ENCODE results near the gene SIRT1. TPM values are rescaled to one million over a fixed set of nuclear protein-coding genes. Genes with fewer than 3 reads are reported as not detected.
A peak's percentile ranks its signal among the peaks of the same experiment; 100 is the strongest.
"Not testable (repeated sequence)": the region's sequence is repeated elsewhere in the genome, so short reads cannot be mapped to it uniquely, and the experiment has no call there.

The SIRT1 gene
- total RNA-seq (2014; rRNA removed; shearing (Covaris generic)) = 8.1 and 15.2 TPM in 2 replicates

- peak; percentile 91 for DNase-seq (ENCODE audit: low read depth)
Measured at GRCh38 chr10:67884313-67884841, at the start of gene SIRT1. Gene SIRT1 (plus strand): TSS chr10:67884656. CDS start chr10:67884722, 66 bp downstream.

- not testable (repeated sequence) for DNase-seq (ENCODE audit: low read depth)
Measured at GRCh38 chr10:67835541-67836394, 48.7 kb upstream of the SIRT1 start.

GRCh38 chr10:67836488-67836887 lies 48.0 kb upstream of the SIRT1 start:
- DNase-seq (ENCODE audit: low read depth) = no peak

- DNase-seq (ENCODE audit: low read depth) = no peak
Measured at GRCh38 chr10:67836972-67837371, 47.5 kb upstream of the SIRT1 start.

GRCh38 chr10:67837541-67838314 lies 46.7 kb upstream of the SIRT1 start, which contains the start of gene DNAJC12:
Gene DNAJC12 (minus strand): TSS chr10:67838188. CDS start chr10:67838011, 177 bp downstream.
- peak; percentile 63 for DNase-seq (ENCODE audit: low read depth)

- not testable (repeated sequence) for DNase-seq (ENCODE audit: low read depth)
Measured at GRCh38 chr10:67839511-67839910, 44.9 kb upstream of the SIRT1 start.

GRCh38 chr10:67839951-67840350 lies 44.5 kb upstream of the SIRT1 start:
- DNase-seq (ENCODE audit: low read depth) = peak; percentile 68

GRCh38 chr10:67841737-67842136 lies 42.7 kb upstream of the SIRT1 start:
- no peak for DNase-seq (ENCODE audit: low read depth)

- DNase-seq (ENCODE audit: low read depth) = no peak
Measured at GRCh38 chr10:67843284-67843683, 41.2 kb upstream of the SIRT1 start.

- DNase-seq (ENCODE audit: low read depth) = peak; percentile 92
Measured at GRCh38 chr10:67849331-67850011, 35.0 kb upstream of the SIRT1 start.

- no peak for DNase-seq (ENCODE audit: low read depth)
Measured at GRCh38 chr10:67851186-67851585, 33.3 kb upstream of the SIRT1 start.

GRCh38 chr10:67852761-67853160 lies 31.7 kb upstream of the SIRT1 start:
- DNase-seq (ENCODE audit: low read depth) = no peak

- DNase-seq (ENCODE audit: low read depth) = no peak
Measured at GRCh38 chr10:67853512-67853911, 30.9 kb upstream of the SIRT1 start.

- DNase-seq (ENCODE audit: low read depth) = no peak
Measured at GRCh38 chr10:67858971-67859370, 25.5 kb upstream of the SIRT1 start.

- no peak for DNase-seq (ENCODE audit: low read depth)
Measured at GRCh38 chr10:67861750-67862432, 22.6 kb upstream of the SIRT1 start.

GRCh38 chr10:67863094-67863493 lies 21.4 kb upstream of the SIRT1 start:
- no peak for DNase-seq (ENCODE audit: low read depth)

GRCh38 chr10:67864607-67865371 lies 19.7 kb upstream of the SIRT1 start:
- no peak for DNase-seq (ENCODE audit: low read depth)

- DNase-seq (ENCODE audit: low read depth) = no peak
Measured at GRCh38 chr10:67868132-67868531, 16.3 kb upstream of the SIRT1 start.

GRCh38 chr10:67869996-67870395 lies 14.5 kb upstream of the SIRT1 start:
- DNase-seq (ENCODE audit: low read depth) = no peak
